ENCODE data around the gene ADARB2.

The ADARB2 gene

GRCh38 chr10:1247598-1248261 is 489.6 kb downstream of the ADARB2 start:
- H3K4me3 ChIP-seq (ENCODE audit: low read depth, low read length), result no peak overlapping the region
- CTCF ChIA-PET, result no interaction called here
- no peak for DNase-seq (ENCODE audit: low read depth, low spot score)
- no peak for TF ChIP-seq CTCF (IDR thresholded peaks at IDR 0.05; ENCODE audit: insufficient read depth, low read length, missing control alignments)
- POLR2A ChIA-PET, result no interaction called here

GRCh38 chr10:1244493-1244892 is 492.8 kb downstream of the ADARB2 start:
- no peak for DNase-seq (ENCODE audit: low read depth, low spot score)
- TF ChIP-seq CTCF (IDR thresholded peaks at IDR 0.05; ENCODE audit: insufficient read depth, low read length, missing control alignments), result no peak
- POLR2A ChIA-PET, result interaction anchor here (0.6 kb wide), 1 partner anchor 12 kb away, joined by 4 read pairs; no protein-coding TSS in a partner anchor
- CTCF ChIA-PET, result no interaction called here
- no peak overlapping the region for H3K4me3 ChIP-seq (ENCODE audit: low read depth, low read length)

GRCh38 chr10:1243486-1244234 is 493.7 kb downstream of the ADARB2 start:
- CTCF ChIA-PET, result no interaction called here
- TF ChIP-seq CTCF (IDR thresholded peaks at IDR 0.05; ENCODE audit: insufficient read depth, low read length, missing control alignments), result no peak
- no peak for DNase-seq (ENCODE audit: low read depth, low spot score)
- no peak overlapping the region for H3K4me3 ChIP-seq (ENCODE audit: low read depth, low read length)
- POLR2A ChIA-PET, result no interaction called here

- DNase-seq (ENCODE audit: low read depth, low spot score), result no peak
- CTCF ChIA-PET, result no interaction called here
- POLR2A ChIA-PET, result no interaction called here
- no peak overlapping the region for H3K4me3 ChIP-seq (ENCODE audit: low read depth, low read length)
- no peak for TF ChIP-seq CTCF (IDR thresholded peaks at IDR 0.05; ENCODE audit: insufficient read depth, low read length, missing control alignments)
Observed at GRCh38 chr10:1242975-1243374, 494.4 kb downstream of the ADARB2 start.

GRCh38 chr10:1241973-1242935 is 495.1 kb downstream of the ADARB2 start:
- CTCF ChIA-PET, result no interaction called here
- POLR2A ChIA-PET, result no interaction called here
- no peak overlapping the region for H3K4me3 ChIP-seq (ENCODE audit: low read depth, low read length)
- TF ChIP-seq CTCF (IDR thresholded peaks at IDR 0.05; ENCODE audit: insufficient read depth, low read length, missing control alignments), result no peak
- DNase-seq (ENCODE audit: low read depth, low spot score), result no peak

Data from AG04449 (cell line).